CD4-positive, alpha-beta T cell (primary cell): ENCODE measurements around the gene USP9X. TPM values are rescaled to one million over a fixed set of nuclear protein-coding genes. Genes with fewer than 3 reads are reported as not detected.
A peak's percentile ranks its signal among the peaks of the same experiment; 100 is the strongest.

Experiments
- ATAC-seq: fragments of 200-7000 bp; cut with Tn5 transposase; one replicate; pipeline ENCODE4 v1.10.0; 2022; ENCODE audit warnings: mild to moderate bottlenecking; ENCODE audit not compliant: poor library complexity
- CTCF ChIA-PET: fragments of 350-600 bp; sonication (Branson Sonifier 250); formaldehyde crosslinking; loops from one replicate; lab custom pipeline; 2021; ENCODE audit warnings: antibody characterized with exemption, inconsistent platforms; lab: Charles Lee
- POLR2A ChIA-PET: fragments of 350-600 bp; sonication (Branson Sonifier 250); formaldehyde crosslinking; loops from one replicate; lab custom pipeline; 2021; ENCODE audit warnings: antibody characterized with exemption, inconsistent platforms; lab: Charles Lee
- DNase-seq, 14 experiments: peaks; one replicate each; pipeline ENCODE4 v3.0.0-alpha.2; 2013 to 2020; ENCODE audit warnings: mixed read lengths in 2 of 14
- H3K27ac ChIP-seq, 2 donors: one replicate each; pipeline versions ENCODE4 v1.5.1 to v1.7.0; 2013; ENCODE audit warnings: low read length in 2 of 2, low read depth in 1 of 2, mild to moderate bottlenecking in 1 of 2
- H3K27me3 ChIP-seq, 2 experiments: 1 replicate in 1 of 2; 2 replicates in 1 of 2; pipeline versions ENCODE4 v1.6.1 to v1.7.0; 2013; ENCODE audit warnings: low read length in 2 of 2, control low read depth in 1 of 2, mild to moderate bottlenecking in 1 of 2, moderate library complexity in 1 of 2; ENCODE audit not compliant: insufficient read depth in 2 of 2, control insufficient read depth in 1 of 2
- H3K36me3 ChIP-seq: one replicate; pipeline ENCODE4 v1.6.1; 2013; ENCODE audit warnings: low read length, control low read depth; ENCODE audit not compliant: insufficient read depth
- H3K4me1 ChIP-seq: one replicate; pipeline ENCODE4 v1.6.1; 2013; ENCODE audit warnings: low read length, control low read depth; ENCODE audit not compliant: insufficient read depth
- H3K4me3 ChIP-seq: one replicate; pipeline ENCODE4 v1.5.1; 2013; ENCODE audit warnings: mild to moderate bottlenecking, low read length, moderate library complexity
- H3K9me3 ChIP-seq, 2 experiments: 1 replicate in 1 of 2; 2 replicates in 1 of 2; pipeline versions ENCODE4 v1.6.1 to v1.7.0; 2013; ENCODE audit warnings: low read length in 2 of 2, mild to moderate bottlenecking in 2 of 2, control low read depth in 1 of 2, moderate library complexity in 1 of 2; ENCODE audit not compliant: control insufficient read depth in 1 of 2, insufficient read depth in 1 of 2
- H3K27ac Mint-ChIP-seq: one replicate; pipeline ENCODE4 v1.8.0; 2020; ENCODE audit warnings: mixed read lengths
- H3K27me3 Mint-ChIP-seq: one replicate; pipeline ENCODE4 v1.8.0; 2021; ENCODE audit warnings: mixed read lengths
- H3K36me3 Mint-ChIP-seq: one replicate; pipeline ENCODE4 v1.8.0; 2021; ENCODE audit warnings: low read depth, mixed read lengths
- H3K4me1 Mint-ChIP-seq: one replicate; pipeline ENCODE4 v1.8.0; 2021; ENCODE audit warnings: low read depth, mixed read lengths
- H3K4me3 Mint-ChIP-seq: one replicate; pipeline ENCODE4 v1.8.0; 2020; ENCODE audit warnings: mild to moderate bottlenecking, mixed read lengths
- H3K9me3 Mint-ChIP-seq: one replicate; pipeline ENCODE4 v1.8.0; 2020; ENCODE audit warnings: mixed read lengths
- CTCF ChIP-seq: fragments of 200-600 bp; IDR thresholded peaks from one replicate; pipeline ENCODE4 v1.8.0; 2022; ENCODE audit warnings: antibody characterized with exemption, mild to moderate bottlenecking
- intact Hi-C, 2 experiments: fragments of 100-400 bp; cut with DNase I in 1 of 2; cut with micrococcal nuclease in 1 of 2; formaldehyde crosslinking; loops; one replicate each; pipeline versions ENCODE4 v1.15.1 to v1.9.0; 2023 to 2025; cut with DNase I, micrococcal nuclease
- total RNA-seq, 174 experiments: library from RNA in 2 of 174; stranded (reverse) in 2 of 174; gene quantifications; one replicate each; pipeline ENCODE4 v1.2.3 and lab custom pipeline; 2021 to 2026

USP9X gene
- total RNA-seq, 2 experiments from 2014 or later, result 70.4 to 74.8 TPM

GRCh38 chrX:41108007-41108406 lies 22.8 kb downstream of the USP9X start:
- ChIA-PET POLR2A (interaction anchor here (3.4 kb wide), 1 partner anchor 23 kb away, joined by 26 read pairs; the partner anchor contains the start of gene USP9X), CTCF (no interaction called here)
- Histone ChIP-seq H3K4me1 (peaks cover 18% of the 10 kb centered on the region), H3K27me3 (no peaks in the 10 kb centered on the region), H3K27ac (no peak overlapping the region), H3K9me3 (peaks cover 0 to 5% of the 10 kb centered on the region in 2 experiments), H3K36me3 (no peaks in the 10 kb centered on the region), H3K4me3 (no peak overlapping the region)
- TF ChIP-seq CTCF, result no peak
- H3K27me3 Mint-ChIP-seq, result no peaks in the 10 kb centered on the region
- H3K27ac Mint-ChIP-seq, result peak overlapping the region; percentile 80
- H3K36me3 Mint-ChIP-seq, result peaks cover 14% of the 10 kb centered on the region
- peaks cover 79% of the 10 kb centered on the region for H3K4me1 Mint-ChIP-seq
- DNase-seq (no peak), ATAC-seq (no peak)
- H3K9me3 Mint-ChIP-seq, result no peaks in the 10 kb centered on the region
- intact Hi-C loops, result loop anchor here in 1 of 2 experiments (2.0 kb wide), 1 partner anchor 21 kb away; no protein-coding TSS in a partner anchor
- H3K4me3 Mint-ChIP-seq, result no peak overlapping the region

DNA sequence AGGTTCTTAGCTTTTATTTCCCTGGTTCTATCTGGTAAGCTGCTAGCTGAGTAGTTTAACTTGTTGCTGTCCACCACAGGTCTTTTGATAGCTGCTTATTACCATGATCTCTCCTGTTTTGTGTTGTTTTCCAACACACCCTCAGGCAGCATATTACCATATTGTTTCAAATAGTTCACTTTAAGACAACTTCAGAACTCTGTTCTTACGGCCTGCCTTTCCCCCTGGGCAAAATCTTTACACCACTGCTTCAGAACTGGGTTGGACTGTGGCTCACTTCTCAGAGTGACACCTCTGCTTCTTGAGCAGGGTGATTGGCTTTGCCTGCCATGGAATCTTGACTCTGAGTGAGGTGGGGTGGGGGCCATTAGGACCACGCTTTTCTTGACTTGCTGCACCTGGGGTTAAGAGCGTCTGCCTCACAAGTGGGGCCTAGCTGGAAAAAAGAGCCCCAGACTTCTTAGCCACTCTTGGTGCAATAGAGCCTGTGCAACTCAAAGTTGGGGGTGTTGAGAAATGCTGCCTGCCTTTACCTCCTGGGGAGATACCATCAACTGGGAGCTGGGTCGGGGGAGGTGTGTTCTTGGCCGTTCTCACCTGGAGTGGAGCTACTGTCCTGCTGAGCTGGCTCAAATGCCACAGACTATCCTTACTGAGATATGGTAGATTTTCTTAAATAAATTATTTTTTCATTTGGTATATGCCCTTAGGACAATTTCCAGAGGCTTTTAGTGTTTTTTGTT lies 23.4 kb downstream of the USP9X start:
- peaks cover 76% of the 10 kb centered on the region for H3K4me1 Mint-ChIP-seq
- H3K27ac Mint-ChIP-seq, result peak overlapping the region; percentile 80
- no peaks in the 10 kb centered on the region for H3K9me3 Mint-ChIP-seq

More for the DNA sequence above, 23.4 kb downstream of the USP9X start:
- no peak for TF ChIP-seq CTCF
- H3K27me3 ChIP-seq, result no peaks in the 10 kb centered on the region
- no peak for DNase-seq
- peak overlapping the region in 1 of 2 donors; percentile 15 for H3K27ac ChIP-seq
- no peak overlapping the region for H3K4me3 Mint-ChIP-seq
- CTCF ChIA-PET, result no interaction called here
- no peak overlapping the region for H3K4me3 ChIP-seq
- no peak for ATAC-seq
- peaks cover 0 to 5% of the 10 kb centered on the region in 2 experiments for H3K9me3 ChIP-seq
- POLR2A ChIA-PET, result interaction anchor here (3.4 kb wide), 1 partner anchor 24 kb away, joined by 26 read pairs; the partner anchor contains the start of gene USP9X
- no peaks in the 10 kb centered on the region for H3K36me3 ChIP-seq
- peaks cover 18% of the 10 kb centered on the region for H3K4me1 ChIP-seq
- H3K27me3 Mint-ChIP-seq, result no peaks in the 10 kb centered on the region
- intact Hi-C loops, result loop anchor here in 1 of 2 experiments (2.0 kb wide), 1 partner anchor 22 kb away; no protein-coding TSS in a partner anchor
- H3K36me3 Mint-ChIP-seq, result peaks cover 14% of the 10 kb centered on the region
